Measurements from ENCODE around the gene RAB20. TPM values are rescaled to one million over a fixed set of nuclear protein-coding genes. Genes with fewer than 3 reads are reported as not detected.

RAB20 gene
- total and polyA plus RNA-seq, 10 of the 15 experiments (the other 5 are each of a cell fraction or from before 2014, with no cell fraction given): 0.48 to 33.1 (median 9.6) TPM

- Histone ChIP-seq H3K9ac (ENCODE audit: control insufficient read depth, insufficient read depth, low read length) (no peak overlapping the region), H2AFZ (ENCODE audit: control insufficient read depth, low read depth, low read length) (no peak overlapping the region), H3K79me2 (ENCODE audit: control insufficient read depth, insufficient read depth, low read length) (no peaks in the 10 kb centered on the region), H3K27me3 (replicated peaks in 1 of 2; ENCODE audit: control insufficient read depth in 2 of 2, insufficient read depth in 2 of 2, low read length in 1 of 2) (no peaks in the 10 kb centered on the region; a peak in 1 of 4 replicates), H3K9me3 (replicated peaks; ENCODE audit: control insufficient read depth, insufficient read depth, low read length) (no peaks in the 10 kb centered on the region), H3K4me2 (ENCODE audit: control insufficient read depth, insufficient read depth) (no peak overlapping the region), H3K36me3 (ENCODE audit: control insufficient read depth in 2 of 2, insufficient read depth in 2 of 2, low read length in 1 of 2) (no peaks in the 10 kb centered on the region), H3K27ac (ENCODE audit: control insufficient read depth, insufficient read depth) (no peak overlapping the region), H4K20me1 (ENCODE audit: control insufficient read depth, insufficient read depth) (no peaks in the 10 kb centered on the region), H3K4me3 (no peak overlapping the region), H3K4me1 (ENCODE audit: control insufficient read depth, insufficient read depth, low read length) (no peaks in the 10 kb centered on the region; the same call in 1 of the 2 replicates)
- ChIA-PET SMC1A (ENCODE audit: uncharacterized antibody, unreplicated experiment) (no interaction called here), CTCF (interaction anchor here (1.6 kb wide), 1 partner anchor 52 kb away, joined by 7 read pairs; no protein-coding TSS in a partner anchor), POLR2A (no interaction called here), RAD21 (ENCODE audit: unreplicated experiment) (no interaction called here)
- BruUV-seq (replicated peaks): no TSS peak
- no peak for FAIRE-seq
- in situ Hi-C loops (cut with MboI): no loop called here
- 86% methylated on average over 23 of the region's 23 CpGs for WGBS (ENCODE audit: insufficient coverage, insufficient replicate concordance, low lambda C conversion rate, missing lambda C conversion rate)
- ATAC-seq: no peak; the same call in 2 of the 3 replicates
- intact Hi-C loops (cut with micrococcal nuclease; ENCODE audit: unreplicated experiment): no loop called here
- TF ChIP-seq SIN3A (IDR thresholded peaks at IDR 0.05; ENCODE audit: low read depth, low read length) (no peak), ZBED1 (IDR thresholded peaks at IDR 0.05; ENCODE audit: borderline replicate concordance) (no peak), BACH1 (IDR thresholded peaks at IDR 0.05; ENCODE audit: borderline replicate concordance) (no peak), HDAC6 (IDR thresholded peaks at IDR 0.05; ENCODE audit: unreplicated experiment) (no peak), SPI1 (IDR thresholded peaks at IDR 0.05; ENCODE audit: borderline replicate concordance, insufficient read depth, low read depth, low read length) (no peak), NR2C1 (IDR thresholded peaks at IDR 0.05) (no peak), STAT1 (conservative IDR thresholded peaks at IDR 0.05) (no peak), IRF4 (IDR thresholded peaks at IDR 0.05; ENCODE audit: low read depth, low read length) (no peak), PRDM15 (CRISPR knock-in tag; IDR thresholded peaks at IDR 0.05) (no peak), TCF12 (IDR thresholded peaks at IDR 0.05; ENCODE audit: low read depth, low read length) (no peak), YY1 (IDR thresholded peaks at IDR 0.05; ENCODE audit: low read depth, low read length) (no peak)
- TF ChIP-seq, protein P1, sequence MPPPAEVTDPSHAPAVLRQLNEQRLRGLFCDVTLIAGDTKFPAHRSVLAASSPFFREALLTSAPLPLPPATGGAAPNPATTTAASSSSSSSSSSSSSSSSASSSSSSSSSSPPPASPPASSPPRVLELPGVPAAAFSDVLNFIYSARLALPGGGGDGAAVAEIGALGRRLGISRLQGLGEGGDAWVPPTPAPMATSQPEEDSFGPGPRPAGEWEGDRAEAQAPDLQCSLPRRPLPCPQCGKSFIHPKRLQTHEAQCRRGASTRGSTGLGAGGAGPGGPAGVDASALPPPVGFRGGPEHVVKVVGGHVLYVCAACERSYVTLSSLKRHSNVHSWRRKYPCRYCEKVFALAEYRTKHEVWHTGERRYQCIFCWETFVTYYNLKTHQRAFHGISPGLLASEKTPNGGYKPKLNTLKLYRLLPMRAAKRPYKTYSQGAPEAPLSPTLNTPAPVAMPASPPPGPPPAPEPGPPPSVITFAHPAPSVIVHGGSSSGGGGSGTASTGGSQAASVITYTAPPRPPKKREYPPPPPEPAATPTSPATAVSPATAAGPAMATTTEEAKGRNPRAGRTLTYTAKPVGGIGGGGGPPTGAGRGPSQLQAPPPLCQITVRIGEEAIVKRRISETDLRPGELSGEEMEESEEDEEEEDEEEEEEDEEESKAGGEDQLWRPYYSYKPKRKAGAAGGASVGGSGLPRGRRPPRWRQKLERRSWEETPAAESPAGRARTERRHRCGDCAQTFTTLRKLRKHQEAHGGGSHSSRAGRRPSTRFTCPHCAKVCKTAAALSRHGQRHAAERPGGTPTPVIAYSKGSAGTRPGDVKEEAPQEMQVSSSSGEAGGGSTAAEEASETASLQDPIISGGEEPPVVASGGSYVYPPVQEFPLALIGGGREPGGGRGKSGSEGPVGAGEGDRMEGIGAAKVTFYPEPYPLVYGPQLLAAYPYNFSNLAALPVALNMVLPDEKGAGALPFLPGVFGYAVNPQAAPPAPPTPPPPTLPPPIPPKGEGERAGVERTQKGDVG (CRISPR knock-in tag; IDR thresholded peaks at IDR 0.05): no peak
- no peak for DNase-seq (ENCODE audit: low read depth, low spot score)
These were observed 53.7 kb downstream of the RAB20 start for GRCh38 chr13:110507678-110508381.
